IPS-18c (cell line): ENCODE results near the gene LHPP.
"Not testable (repeated sequence)": the region's sequence is repeated elsewhere in the genome, so short reads cannot be mapped to it uniquely, and the experiment has no call there.

Experiments
- H3K4me3 ChIP-seq: 2 replicates; pipeline ENCODE4 v1.7.0; 2013; ENCODE audit warnings: low read depth, mild to moderate bottlenecking, low read length, moderate library complexity; ENCODE audit not compliant: insufficient read depth
- H3K9me3 ChIP-seq: one replicate; pipeline ENCODE4 v1.6.1; 2013; ENCODE audit warnings: mild to moderate bottlenecking, low read length, moderate library complexity; ENCODE audit not compliant: control insufficient read depth, insufficient read depth

The LHPP gene

GRCh38 chr10:124535731-124536495 is 74.3 kb downstream of the LHPP start:
- H3K4me3 ChIP-seq: no peak overlapping the region
- no peaks in the 10 kb centered on the region for H3K9me3 ChIP-seq

- H3K9me3 ChIP-seq: no peaks in the 10 kb centered on the region
- no peak overlapping the region for H3K4me3 ChIP-seq
These were observed 75.0 kb downstream of the LHPP start for GRCh38 chr10:124536496-124537050.

DNA sequence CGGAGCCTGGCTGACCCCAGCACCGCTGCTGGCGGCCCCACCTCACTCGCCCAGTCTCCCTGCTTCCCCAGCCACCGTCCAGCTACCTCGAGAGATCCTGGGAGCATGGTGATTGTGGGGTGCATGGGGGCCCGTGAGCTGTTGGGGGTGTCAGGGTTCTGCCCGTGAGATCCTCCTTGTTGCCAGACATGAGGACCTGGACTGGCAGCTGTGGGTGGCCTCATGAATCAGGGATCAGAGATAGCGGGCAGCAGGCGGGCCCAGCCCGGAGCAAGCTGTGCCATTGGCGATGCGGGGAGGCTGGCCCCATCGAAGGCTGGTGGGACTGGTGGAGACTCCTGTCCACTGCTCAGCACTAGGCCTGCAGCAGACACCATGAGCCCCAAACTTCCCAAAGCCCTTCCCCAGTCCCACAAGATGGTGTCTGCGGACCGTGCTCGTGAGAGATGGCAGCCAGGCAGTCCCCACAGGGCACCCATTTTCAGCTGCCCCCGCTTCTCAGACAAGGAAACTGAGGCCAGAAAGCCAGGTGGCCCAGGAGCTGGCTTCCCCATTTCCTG is 75.6 kb downstream of the LHPP start:
- H3K4me3 ChIP-seq: no peak overlapping the region
- no peaks in the 10 kb centered on the region for H3K9me3 ChIP-seq

DNA sequence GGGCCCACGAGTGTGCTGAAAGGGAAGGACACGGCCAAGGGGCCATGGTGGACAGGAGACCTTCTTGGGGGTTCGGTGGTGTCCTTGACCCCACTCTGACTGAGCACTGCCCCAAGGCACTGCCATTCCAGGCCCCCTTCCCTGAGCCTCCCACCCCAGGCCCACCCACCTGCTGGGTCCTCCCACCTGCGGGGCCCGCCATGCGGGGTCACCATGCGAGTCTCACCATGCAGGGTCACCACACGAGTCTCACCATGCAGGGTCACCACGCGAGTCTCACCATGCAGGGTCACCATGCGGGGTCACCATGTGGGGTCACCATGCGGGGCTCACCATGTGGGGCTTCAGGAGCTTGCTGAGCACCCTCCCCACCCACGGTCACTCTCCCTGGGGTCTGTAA is 76.3 kb downstream of the LHPP start:
- H3K4me3 ChIP-seq: no peak overlapping the region
- no peaks in the 10 kb centered on the region for H3K9me3 ChIP-seq

- no peak overlapping the region for H3K4me3 ChIP-seq
- no peaks in the 10 kb centered on the region for H3K9me3 ChIP-seq
These were observed 77.1 kb downstream of the LHPP start for GRCh38 chr10:124538706-124539105.

GRCh38 chr10:124539935-124540641 is 78.5 kb downstream of the LHPP start:
- Histone ChIP-seq H3K9me3 (no peaks in the 10 kb centered on the region), H3K4me3 (no peak overlapping the region)

DNA sequence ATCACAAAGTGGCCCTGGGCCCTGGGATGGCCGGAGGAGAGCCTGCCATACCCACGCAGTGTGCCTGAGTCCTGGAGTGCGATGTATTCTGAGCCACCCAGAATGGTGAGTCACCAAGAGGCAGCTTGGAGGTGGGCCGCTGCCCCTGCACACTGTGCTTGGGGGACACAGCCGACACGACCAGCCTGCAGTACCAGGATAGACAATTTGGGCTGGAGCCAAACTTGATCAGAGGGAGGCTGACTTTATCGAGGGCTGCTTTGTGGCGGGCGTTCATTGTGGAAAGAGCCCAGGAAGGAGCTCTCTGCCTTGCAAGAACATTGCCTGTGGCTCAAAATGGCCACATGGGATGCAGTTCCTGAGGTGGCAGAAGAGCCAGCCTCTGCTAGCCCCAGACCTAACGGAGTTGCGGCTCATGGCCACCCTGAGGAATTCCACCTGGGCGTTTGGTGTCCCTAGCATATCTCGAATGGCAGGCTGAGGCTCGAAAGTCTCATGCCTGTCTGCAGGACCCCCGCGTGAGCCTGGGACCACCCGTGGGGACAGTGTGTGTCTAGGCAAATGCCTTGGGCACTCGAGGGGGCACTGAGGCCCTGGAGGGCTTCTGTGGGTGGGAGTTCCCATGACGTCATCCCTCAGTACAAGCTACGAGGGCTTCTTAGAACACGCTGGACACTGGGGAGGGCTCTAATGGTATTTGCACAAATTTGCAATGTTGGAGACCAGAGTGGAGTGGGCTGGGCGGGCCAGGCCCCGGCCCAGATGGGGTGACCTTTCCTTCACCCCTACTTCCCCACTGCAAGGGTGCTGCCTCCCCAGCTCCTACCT is 79.7 kb downstream of the LHPP start:
- no peak overlapping the region for H3K4me3 ChIP-seq

GRCh38 chr10:124542336-124542735 is 80.7 kb downstream of the LHPP start:
- Histone ChIP-seq H3K9me3 (no peaks in the 10 kb centered on the region), H3K4me3 (no peak overlapping the region)

More for the DNA sequence above, 79.7 kb downstream of the LHPP start:
- H3K9me3 ChIP-seq: no peaks in the 10 kb centered on the region

- Histone ChIP-seq H3K9me3 (no peaks in the 10 kb centered on the region), H3K4me3 (no peak overlapping the region)
These were observed 81.5 kb downstream of the LHPP start for GRCh38 chr10:124543146-124543545.

DNA sequence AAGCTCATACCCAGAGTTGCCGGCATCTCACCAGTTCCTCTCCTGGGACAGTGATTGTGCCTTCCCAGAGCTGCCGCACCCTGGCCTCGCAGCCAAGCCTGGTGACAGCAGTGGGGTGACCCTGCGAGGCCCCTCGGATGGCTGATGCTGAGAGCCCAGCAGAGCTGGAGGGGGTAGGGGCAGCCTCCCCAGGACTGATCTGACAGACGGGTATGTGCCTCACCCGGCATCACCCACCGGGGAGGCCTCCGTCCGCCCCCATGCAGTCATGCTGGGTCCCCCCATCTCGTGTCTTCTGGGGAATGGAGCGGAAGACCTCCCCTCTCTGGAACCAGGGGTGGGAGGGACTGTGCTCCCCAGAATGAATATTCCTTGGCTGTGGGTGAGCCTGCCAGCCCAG is 82.3 kb downstream of the LHPP start:
- no peaks in the 10 kb centered on the region for H3K9me3 ChIP-seq
- no peak overlapping the region for H3K4me3 ChIP-seq

GRCh38 chr10:124544711-124545110 is 83.1 kb downstream of the LHPP start:
- no peaks in the 10 kb centered on the region for H3K9me3 ChIP-seq
- no peak overlapping the region for H3K4me3 ChIP-seq

DNA sequence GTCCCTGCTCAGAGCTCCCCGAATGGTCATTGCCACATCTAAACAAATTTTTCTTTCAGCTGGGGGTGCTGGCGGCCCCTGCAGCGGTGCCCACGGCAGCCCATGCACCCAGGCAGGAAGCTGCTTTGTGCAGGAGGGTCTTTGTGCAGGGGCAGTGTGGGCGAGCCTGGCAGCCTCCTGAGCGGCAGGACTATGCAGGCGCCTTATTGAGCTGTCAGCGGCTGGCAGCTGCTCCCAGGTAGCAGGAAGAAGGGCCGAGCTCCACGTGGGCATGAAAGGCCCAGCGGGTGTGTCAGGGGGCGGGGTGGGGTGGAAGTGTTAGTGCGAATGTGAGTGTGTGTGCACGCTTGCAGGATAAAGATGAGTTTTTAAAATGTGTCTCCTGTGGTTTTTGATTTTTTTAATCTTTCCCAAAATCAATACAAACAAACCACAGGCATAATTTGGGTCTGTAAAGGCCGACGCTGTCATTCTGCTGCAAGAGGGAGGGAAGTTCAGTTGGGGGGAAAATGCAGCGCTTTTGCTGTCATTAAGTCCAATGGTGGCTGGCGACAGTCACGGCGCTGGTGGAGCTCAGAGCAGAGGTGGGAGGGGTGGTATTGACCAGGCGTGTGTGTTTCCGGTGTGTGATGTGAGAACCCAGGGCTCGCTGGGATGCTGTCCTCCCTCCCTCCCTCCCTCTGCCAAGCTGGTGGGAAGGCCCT is 83.9 kb downstream of the LHPP start:
- H3K4me3 ChIP-seq: no peak overlapping the region
- no peaks in the 10 kb centered on the region for H3K9me3 ChIP-seq

GRCh38 chr10:124546055-124546369 is 84.4 kb downstream of the LHPP start:
- H3K9me3 ChIP-seq: no peaks in the 10 kb centered on the region
- H3K4me3 ChIP-seq: no peak overlapping the region

DNA sequence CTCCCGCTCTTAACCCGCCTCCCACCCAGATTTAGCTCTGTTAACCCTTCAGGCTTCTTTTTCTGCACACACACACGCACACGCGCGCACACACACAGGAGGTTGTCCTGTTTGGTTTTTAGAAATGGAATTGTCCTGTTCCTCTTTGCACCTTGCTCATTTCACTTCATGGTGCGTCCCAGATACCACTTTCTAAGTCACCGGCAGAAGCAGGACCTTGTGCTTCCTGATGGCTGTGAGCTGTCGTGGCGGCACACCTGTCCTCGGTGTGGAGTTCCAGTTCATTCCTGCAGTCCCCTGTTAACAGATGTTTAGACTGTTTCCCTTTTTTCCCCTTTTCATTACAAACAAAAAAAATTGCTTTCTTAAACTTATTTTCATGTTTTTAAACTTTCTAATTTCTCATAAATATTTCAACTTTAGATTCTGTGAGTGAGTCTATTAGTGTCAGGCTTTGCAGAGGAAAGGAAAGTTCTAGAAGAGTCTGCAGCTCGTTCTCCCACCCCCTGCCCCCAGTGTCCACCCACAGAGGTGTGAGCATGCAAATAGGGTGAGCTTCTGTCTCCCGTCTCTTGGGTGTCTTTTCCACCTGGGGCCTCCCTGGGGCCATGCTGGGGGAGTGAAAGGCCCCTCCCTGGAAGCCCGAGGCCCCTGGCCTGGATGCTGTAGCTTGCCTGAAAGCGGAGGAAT is 85.5 kb downstream of the LHPP start:
- Histone ChIP-seq H3K4me3 (no peak overlapping the region), H3K9me3 (no peaks in the 10 kb centered on the region)

DNA sequence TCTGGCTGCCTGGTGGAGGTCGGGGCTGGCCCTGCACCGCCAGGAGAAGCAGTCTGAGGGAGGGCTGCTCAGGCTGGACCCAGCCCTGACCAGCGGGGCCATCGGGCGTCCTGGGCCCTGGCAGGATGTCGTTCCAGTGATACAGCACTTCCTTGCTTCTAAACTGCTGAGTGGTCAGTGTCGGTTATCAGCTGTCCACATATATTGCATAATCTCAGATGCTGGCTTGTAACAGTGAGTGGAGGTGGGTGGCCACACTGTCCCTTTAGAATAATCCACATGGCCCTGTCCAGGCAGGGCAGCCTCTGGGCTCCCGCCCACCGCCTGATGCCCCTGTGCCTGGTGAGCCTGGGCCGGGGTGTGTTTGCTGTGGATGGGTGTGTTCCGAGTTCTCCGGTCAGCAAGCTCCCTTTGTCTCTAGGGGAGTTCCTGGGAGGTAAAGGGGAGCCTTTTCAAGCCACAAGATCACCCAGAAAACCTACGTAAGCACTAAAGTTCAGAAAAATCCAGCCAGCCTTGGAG is 86.1 kb downstream of the LHPP start:
- H3K4me3 ChIP-seq: no peak overlapping the region

DNA sequence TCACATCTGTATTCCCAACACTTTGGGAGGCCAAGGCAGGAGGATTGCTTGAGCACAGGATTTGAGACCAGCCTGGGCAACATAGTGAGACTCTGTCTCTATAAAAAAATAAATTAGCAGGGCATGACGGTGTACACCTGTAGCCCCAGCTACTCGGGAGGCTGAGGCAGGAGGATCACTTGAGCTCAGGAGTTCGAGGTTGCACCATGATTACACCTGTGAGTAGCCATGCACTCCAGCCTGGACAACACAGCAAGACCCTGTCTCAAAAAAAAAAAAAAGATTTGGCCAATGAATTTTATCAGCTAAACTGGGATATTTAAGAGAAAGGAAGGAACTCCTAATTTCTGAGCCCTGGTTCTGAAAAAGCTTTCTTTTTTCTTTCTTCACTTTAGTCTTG is 87.5 kb downstream of the LHPP start:
- H3K4me3 ChIP-seq, H3K9me3 ChIP-seq: not testable (repeated sequence)

More for the DNA sequence above, 86.1 kb downstream of the LHPP start:
- no peaks in the 10 kb centered on the region for H3K9me3 ChIP-seq
